NB4 (cell line): Measurements from ENCODE around the gene OTX2.

Experiments
- CTCF ChIP-seq: IDR thresholded peaks from one replicate; pipeline ENCODE4 v1.5.1; 2012; ENCODE audit warnings: low read depth, low read length
- MAX ChIP-seq: IDR thresholded peaks from 2 replicates; pipeline ENCODE4 v1.6.1; 2011; ENCODE audit warnings: low read depth, low read length
- POLR2A ChIP-seq: IDR thresholded peaks from 2 replicates; pipeline ENCODE4 v1.6.1; 2011; ENCODE audit warnings: mild to moderate bottlenecking; ENCODE audit not compliant: insufficient read length; ENCODE audit errors: extremely low read depth

- no peak for TF ChIP-seq CTCF
- TF ChIP-seq POLR2A = no peak
- TF ChIP-seq MAX = no peak
Measured at GRCh38 chr14:56829151-56829550, 18.9 kb upstream of the OTX2 start.
